Right ventricle myocardium inferior (tissue), 1 donor: Measurements from ENCODE around the gene TSPAN19. TPM values are rescaled to one million over a fixed set of nuclear protein-coding genes. Genes with fewer than 3 reads are reported as not detected.

Experiments
- total RNA-seq: library from RNA; stranded (reverse); fragmentation: NEBNext Ultra II Directional; extraction: Animal tissue kit (Norgen Biotek cat#: 25700); gene quantifications from one replicate; pipeline ENCODE4 v1.2.1, GENCODE V29; 2021
- donor health status: DM: no; HTN: yes; CAD: no; lungs with severe emphysema.

Gene TSPAN19
- total RNA-seq, 1 donor from 2014 or later: 0.49 TPM

Other genes with a start within 250 kb of the TSPAN19 start
- not detected for gene SLC6A15, start 123.5 kb downstream of the TSPAN19 start, total RNA-seq
- 0.08 TPM for gene LRRIQ1, start 74 bp upstream of the TSPAN19 start, total RNA-seq
- gene ALX1, start 243.9 kb upstream of the TSPAN19 start, total RNA-seq: not detected